NCI-H1417 (cell line): ENCODE results near the gene ATXN7L1.
"Not testable (repeated sequence)": the region's sequence is repeated elsewhere in the genome, so short reads cannot be mapped to it uniquely, and the experiment has no call there.

ENCODE experiments used
- DNase-seq, 3 experiments: peaks; one replicate each; lab custom pipeline; 2025; lab: John Stamatoyannopoulos, UW

ATXN7L1 gene

DNA sequence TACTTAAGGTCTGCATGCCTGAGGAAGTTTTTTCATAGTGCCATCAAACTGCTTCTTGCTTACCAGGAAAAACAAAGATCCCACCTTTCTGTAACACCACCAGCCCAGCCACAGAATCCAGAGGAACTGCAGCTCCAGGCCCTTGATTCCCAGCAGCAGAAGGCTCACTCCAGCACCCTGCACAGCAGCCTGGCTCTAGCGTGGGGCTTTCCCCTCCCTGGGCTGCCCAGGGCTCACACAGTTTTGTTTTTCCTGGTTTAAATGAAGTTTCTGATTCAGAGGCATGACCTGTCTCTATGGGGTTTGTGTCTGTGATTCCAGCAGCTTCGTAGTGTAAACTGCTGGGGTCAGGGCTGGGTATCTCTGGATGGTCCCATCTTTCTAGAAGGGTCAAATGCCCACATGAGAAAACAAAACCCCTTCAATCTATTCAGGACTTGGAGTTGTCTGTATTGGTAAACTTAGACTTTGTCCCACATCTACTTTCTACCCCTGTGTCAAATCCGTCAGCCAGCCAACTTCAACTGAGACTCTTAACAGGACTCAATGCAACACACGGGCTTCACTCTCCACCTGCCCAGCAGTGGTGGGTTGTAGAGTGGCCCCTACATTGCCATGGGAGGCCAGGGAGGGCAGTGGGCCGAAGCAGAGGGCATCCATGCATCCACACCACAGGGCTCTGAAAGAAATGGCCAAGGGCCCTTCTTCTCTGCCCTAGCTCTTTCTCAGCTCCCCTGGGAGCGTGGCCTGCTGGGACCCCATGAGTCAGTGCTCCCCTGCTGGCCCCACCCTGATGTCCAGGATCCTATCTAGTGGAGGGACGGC, 73.6 kb downstream of the ATXN7L1 start:
- no peak for DNase-seq

DNA sequence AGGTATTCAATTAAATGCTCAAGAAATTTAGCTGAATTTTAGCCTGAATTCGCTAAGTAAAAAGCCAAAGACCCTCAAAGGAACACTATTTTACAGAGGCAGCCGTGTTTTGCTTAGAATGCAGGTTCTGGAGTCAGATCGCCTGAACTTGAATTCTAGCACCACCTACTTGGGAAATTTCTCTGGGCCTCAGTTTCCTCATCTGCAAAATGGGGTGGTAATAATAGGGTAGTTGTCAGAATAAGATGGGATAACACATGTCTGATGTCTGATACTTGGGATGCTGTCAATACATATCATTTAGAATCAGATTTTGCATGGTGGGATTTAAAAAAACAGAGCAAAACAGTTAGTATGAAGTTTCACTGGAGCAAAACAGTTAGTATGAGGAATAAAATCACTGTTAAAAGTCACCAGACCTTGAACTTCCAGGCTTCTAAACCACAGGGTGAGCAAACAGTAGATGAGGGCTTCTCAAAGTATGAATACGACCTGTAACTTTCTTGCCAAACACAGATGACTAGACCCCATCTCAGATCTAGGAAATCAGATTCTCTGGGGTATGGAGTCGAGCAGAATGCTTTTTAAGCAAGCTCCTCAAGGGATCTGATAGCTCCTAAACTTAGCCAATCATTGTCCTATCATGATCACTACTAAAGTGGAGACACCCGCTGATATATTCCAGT, 75.4 kb downstream of the ATXN7L1 start:
- DNase-seq: no peak

DNA sequence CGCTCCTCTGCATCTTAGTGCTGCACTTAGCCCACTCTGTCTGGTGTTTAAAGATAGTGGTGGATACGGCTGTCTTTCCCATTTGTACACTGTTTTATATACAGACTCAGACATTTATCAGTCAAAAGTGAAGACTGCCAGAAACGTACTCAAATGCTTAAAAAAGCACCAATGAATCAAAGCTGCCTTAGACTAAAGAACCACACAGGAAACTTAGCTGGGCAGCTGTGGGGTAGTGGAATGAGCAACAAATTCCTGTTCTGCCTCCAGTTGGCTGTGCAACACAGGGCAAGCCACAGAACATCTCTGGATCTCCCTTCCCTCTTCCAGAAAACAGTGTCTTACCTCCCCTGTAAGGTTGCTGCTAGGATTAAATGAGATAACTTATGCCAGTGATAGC, 76.0 kb downstream of the ATXN7L1 start:
- no peak for DNase-seq

DNA sequence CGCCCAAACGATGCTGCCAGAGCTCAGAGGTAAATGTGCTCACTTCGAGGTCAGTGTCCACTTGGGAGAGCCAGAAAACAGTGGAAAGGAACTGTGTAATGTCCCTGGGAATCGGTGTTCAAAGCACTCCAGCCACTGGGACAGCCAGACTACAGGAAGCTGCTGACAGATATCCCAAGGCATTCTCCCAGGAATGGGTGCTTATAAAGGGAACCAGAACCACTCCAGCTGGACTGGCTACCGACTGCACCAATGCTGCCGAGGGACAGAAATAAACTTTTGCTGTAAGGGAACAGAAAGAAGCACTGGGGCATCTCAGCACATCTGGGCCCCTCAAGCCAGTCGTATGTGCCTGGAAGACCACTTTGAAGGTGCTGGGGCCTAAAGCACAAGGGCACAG, 76.7 kb downstream of the ATXN7L1 start:
- DNase-seq: no peak

DNA sequence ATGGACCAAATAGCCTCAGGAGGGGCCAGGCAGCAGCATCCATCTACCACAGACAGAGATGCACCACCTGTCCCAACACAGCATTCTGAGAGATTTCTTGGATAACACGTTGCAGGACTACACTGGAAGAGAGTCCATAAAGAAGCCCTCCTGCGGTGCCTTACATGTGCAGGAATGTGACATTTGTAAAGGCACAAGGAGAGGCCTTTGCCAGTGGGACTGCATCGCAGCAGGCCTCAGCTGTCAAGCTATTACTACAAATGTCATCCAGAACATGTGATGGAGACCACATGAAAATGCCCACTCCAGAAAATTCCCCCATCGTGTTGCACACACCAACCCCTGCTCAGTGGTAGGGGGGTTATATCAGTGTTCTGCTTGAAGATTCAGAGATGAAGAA, 77.4 kb downstream of the ATXN7L1 start:
- no peak for DNase-seq

DNA sequence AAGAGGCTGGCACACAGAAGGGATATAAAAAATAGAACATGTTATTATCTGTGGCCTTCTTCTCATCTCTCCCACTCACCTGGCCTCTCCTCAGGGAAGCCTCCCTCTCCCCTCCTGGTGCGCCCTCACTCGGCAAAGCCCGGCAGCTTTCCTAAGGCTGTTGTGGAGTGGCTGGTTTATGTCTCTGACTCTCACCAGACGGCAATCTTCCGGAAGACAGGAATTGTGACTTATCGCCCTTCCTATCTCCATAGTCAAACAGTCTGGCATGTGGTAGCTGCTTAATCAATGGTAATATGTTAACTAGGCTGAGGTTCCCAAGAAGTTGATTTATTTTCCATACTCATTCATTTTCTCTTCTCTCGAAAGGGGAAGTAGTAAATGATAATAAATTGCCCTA, 78.7 kb downstream of the ATXN7L1 start:
- no peak for DNase-seq

DNA sequence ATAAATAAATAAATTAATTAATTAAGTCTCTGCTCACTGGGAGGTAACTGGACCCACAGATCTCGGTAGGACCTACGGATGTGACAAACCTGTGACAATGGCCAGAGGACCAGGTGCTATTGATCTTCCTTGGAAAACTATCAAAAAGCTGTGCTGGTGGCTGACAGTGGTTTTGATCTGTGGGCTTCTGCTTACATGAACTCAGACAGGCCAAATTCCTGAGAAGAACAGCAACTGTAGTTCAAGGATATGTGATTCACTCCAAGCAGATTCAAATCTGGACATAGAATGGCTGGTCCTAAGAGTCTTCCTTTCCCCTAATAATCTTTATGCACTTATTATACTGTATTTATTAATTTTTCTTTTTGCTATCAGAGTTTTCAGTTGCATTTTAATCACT, 80.0 kb downstream of the ATXN7L1 start:
- DNase-seq: no peak

DNA sequence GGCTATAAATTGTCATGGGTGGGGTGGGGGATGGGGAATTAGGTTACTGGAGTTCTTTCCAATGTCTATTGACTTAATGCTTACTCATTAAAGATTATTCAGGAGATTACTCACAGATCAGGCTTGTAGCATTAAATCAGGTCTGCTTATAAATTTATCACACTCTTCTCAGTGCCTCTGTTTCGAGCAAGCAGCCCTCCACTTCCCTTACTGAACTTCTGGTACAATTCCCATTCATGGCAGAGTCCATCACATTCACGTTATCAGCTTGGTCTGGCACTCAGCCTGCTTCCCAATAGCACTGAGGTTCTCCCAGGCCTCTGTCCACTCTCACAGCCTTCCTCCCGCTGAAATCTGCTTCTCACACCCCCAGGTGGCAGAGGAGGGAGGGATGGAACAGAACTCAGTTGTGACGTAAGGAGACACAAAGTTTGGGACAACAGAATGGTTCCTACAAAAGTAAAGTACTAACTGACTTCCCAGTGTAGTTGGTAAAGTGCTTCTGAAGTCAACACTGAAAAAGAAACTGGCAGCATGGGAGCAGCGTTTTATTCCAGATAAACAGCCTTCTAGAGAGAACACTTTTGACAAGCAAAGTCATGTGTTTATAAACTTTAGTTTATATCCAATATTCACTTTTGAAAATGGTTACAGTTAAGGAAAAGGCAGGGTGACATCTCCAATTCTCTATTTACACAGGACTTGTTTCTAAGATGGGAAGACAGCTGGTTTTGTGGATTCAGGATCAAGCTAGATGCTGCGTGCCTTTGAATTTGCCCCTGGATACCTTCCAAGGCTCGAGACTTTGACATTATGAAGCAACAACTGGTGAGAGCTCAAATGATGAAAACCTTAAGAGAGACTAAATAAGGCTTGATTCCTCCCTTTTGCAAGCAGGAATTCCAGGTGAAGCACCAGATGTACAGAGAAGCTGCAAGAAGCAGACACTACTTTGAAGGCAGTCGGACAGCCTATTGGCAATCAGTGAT, 81.4 kb downstream of the ATXN7L1 start:
- DNase-seq: no peak

DNA sequence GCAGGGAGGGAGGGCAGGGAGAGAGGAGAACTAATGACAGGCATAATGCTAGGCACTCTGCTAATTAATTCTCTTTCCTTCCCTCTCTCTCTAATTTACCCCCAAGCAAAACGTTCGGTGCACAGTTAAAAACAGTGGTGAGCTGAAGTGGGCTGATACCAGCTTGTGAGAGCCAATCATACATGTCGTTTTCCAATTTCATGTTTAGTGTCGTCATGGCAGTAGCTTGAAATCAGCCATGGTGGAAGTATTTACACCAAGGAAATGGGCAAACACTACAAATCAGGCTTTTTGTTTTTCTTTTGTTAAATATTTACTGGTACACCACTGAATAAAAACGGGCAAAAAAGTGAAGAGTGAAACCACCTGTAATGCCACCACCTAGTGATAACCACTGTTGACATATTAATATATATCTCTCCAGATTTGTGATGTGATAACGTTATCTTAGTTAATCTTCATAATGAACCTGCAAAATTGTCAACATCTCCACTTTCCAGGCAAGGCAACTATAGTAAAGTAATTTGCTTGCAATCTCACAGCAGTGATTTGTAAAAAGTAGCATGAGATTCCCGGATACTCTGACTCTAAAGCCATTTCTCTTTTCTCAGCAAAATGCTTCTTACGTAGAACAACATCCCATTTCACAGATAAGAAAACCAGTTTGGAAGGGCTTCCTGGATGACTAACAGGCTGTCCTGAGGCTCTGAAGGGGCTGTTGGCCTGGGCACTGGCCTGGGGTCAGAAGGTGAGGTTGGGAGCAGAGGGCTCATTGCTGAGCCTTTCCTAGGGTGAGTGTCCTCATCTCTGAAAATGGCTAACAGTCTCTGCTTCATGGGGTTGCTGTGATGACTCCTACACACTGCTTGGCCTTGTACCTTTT, 83.7 kb downstream of the ATXN7L1 start:
- no peak for DNase-seq

DNA sequence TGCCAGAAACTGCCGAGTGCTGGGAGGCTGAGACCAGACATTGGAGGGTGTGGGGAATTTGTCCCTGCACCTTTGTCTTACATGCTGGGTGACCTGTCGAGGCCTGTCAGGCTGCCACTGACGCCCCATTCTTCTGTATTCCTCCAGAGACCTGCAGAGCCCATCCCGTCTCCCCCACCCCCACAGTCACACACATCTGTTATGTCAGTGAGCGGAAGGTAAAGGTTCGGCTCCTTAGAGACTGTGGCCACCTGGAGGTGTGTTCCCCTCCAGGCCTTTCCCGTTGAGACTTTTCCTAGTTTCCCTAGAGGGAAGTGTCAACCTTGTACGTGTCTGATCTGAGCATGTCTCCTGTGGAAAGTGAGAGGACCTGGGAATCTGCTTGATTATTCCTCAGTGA, 84.5 kb downstream of the ATXN7L1 start:
- no peak for DNase-seq

DNA sequence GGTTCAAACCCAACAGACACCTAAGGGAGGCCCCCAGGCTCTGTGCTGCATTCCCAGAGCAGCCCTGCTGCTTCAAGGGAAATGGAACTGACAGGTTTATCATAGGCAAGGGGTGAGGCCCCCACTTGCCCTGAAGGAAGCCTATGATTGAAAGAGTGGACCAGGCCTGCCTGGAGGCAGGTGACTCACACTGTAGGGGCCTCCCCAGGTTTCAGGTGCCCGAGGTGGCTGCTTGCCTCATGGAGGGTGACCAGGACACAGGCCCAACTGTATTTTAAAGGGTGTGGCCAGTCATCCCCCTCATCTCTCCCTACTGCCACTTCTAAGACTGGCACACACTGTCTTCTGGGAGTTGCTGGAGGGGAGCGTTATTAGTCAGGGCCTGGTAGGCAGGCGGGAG, 85.4 kb downstream of the ATXN7L1 start:
- no peak for DNase-seq

DNA sequence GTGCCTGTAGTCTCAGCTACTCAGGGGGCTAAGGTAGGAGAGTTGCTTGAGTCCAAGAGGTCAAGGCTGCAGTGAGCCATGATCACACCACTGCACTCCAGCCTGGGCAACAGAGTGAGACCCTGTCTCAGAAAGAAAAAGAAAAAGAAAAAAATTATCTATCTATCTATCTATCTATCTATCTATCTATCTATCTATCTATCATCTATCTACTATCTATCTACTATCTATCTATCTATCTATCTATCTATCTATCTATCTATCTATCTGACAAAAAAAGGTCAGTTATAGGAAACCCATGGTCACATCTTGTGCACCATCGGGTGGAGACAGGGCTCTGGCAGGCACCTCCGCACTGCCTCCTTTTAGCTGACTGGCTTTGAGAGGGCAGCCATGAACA, 85.9 kb downstream of the ATXN7L1 start:
- DNase-seq: not testable (repeated sequence)

DNA sequence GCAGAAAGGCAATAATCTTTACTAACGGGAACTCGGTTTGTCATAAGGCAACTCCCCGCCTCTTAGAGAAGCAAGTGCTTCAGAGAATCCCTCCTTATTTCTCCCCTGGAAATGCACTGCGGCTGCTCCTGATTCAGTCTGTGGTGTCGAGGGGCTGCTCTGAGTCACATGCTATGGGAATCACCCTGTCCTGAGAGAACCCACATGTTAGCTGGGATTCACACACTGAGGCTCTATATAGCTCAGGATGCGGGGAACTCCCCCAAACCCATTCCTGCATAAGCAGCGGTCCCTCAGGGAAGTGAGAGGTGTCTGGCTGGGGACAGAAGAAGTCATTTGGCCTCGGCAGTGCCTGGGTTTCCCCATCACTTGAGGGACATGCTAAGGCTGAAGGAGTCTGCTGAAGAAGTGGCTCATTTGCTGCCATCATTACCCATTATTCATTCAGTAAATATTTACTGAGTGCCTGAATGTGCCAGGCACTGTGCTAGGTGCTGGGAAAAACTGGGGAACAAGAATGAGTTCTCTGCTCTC, 87.5 kb downstream of the ATXN7L1 start:
- no peak for DNase-seq

DNA sequence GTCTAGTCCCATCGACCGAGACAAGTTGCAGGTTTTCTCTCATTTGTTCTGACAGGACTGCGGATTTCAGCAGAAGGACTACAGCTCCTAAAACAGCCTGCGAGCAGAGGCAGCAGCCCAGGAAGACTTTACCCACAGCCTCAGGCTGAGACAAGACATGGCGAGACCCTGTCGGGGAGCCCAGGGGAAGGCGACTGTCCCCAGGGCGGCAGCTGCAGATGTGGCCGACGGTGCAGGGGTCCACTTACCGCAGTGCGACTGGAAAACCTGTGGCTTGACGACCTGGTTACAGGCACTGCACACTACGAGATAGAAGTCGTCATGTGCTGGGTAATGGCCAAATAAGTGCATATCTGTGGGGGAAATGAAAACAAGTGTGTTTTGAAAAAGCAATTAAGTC, 88.0 kb downstream of the ATXN7L1 start:
- no peak for DNase-seq

DNA sequence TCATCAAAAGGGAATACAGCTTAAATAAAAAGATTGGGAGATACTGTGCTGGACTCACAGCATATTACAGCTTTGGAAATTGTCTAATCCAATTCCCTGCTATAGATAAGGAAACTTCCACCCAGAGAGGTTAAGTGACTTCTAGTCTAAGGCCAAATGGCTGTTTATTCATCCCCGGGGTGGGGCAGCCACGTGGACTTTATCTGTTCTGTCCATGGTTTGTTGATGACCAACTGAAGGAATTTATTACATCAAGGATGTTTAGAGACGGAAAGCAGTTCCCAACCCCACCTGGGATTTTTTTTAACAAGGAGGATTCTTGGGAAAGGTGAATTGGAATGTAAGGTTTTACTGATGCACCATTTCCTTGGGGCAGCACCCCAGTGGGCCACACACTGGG, 88.6 kb downstream of the ATXN7L1 start:
- no peak for DNase-seq

DNA sequence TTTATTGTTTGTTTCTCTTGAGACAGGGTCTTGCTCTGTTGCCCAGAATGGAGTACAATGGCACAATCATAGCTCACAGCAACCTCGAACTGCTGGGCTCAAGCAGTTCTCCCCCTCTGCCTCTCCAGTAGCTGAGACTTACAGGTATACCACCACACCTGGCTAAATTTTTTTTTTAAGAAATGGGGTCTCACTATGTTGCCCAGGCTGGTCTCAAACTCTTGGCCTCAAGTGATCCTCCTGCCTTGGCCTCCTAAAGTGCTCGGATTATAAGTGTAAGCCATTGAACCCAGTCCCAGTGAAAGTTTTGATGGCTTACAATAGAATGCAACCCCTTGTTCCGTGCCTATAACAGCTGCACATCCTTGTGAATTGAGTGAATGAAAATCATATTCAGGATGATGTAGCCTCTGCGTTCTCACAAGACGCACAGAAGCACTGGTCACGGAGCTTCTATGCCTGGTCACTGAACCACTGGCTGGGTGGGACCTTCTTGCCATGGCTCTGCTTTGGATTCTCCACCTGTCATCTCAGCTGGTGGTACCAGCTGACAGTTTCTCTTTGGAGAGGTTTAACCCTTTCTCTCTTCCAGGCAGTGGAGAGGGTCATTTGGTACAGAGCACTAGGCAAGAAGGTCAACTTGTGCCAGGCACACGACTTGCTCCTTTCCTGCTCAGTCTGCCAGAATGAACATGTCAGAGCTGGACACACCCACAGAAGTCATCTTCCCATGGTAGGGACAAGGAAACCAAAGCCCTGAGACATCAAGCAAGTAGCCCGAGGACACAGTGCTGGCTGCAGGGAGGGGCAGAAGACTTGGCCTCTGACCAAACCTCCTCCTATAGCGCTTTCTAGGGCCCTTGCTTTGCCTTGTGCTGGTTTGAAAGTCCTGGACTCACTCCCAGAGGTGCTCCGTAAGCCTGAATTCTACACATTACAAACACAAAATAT, 89.6 kb downstream of the ATXN7L1 start:
- DNase-seq: no peak

DNA sequence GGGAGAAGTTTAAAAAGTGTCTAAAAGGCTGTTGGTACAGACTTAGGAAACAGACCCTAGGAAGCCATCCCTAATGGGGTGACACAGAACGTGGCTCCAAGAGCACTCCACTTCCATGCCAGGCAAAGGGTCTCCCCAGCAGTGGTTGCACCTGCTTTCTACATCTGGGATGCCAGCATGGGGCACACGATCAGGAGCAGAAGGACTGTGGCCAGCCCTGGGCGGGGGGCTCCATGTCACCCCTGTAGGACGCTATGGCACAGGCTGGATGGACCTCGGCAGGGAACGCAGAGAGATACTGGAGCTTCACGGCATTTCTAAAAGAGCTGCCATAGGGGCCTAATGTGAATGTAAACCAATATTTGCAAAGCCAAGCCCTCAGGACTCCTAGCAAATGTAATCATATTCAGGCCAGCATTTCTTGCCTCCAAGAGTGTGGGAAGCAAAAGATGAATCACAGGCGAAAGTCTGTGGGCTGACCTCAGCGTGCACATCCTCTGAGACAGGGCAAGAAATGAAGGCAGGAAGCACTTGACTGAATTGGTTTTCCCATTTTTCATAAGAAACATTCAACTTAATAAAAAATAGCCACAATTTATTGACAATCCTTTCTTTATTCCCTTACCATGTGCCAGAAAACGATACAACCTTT, 93.9 kb downstream of the ATXN7L1 start:
- DNase-seq: no peak

DNA sequence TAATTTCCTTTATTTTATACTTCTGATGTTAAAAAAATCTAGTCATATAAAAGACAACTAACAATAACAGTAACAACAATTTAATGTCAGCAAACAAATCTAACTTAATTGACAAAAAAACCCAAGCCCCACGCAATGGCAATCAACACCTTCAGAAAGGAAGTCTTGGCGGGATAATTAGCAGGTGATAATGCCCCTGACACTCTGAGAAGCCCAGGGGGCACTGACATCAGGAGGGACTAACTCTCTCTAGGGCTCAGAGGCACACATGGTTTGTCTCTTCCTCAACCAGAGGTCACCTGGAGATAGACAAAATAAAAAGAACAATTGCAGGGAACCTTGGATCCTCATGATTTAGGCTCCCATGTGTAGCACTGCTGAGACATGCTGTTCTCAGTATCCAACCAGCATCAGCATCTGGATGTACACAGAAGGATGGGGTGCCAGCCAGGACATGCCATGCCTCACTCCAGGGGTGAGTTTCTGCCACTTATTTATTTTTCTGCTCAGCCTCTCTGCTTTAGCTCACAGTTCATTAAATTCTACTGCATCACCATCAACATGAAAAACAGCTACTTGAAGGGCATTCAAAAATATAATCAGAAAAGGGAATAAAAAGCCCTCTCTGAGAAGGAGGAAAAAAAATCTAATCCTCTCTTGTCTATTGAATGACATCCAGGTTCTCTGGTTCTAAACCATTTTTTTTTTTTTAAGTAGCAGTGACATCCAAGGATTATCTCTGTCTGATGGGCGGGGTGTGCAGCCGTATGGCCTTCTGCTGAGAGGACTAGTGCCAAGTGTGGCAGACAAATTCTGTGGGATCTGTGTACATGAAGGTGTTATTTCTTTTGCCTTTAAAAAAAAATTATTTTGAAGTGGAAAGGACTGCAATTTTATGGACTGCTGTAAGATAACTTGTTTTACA, 96.3 kb downstream of the ATXN7L1 start:
- peak in 2 of 3 experiments; percentile 70 to 78 for DNase-seq
